Stimulated activated CD8-positive, alpha-beta memory T cell treated with anti-CD3 and anti-CD28 coated beads, Interleukin-4, amount 100 ng/mL, for 4 hours (primary cell): ENCODE results near the gene SGIP1.

ENCODE experiments used
- DNase-seq, 2 donors: peaks; one replicate each; pipeline ENCODE4 v3.0.0-alpha.2; 2020; ENCODE audit warnings: low read depth in 2 of 2, low spot score in 1 of 2

SGIP1 gene

DNA sequence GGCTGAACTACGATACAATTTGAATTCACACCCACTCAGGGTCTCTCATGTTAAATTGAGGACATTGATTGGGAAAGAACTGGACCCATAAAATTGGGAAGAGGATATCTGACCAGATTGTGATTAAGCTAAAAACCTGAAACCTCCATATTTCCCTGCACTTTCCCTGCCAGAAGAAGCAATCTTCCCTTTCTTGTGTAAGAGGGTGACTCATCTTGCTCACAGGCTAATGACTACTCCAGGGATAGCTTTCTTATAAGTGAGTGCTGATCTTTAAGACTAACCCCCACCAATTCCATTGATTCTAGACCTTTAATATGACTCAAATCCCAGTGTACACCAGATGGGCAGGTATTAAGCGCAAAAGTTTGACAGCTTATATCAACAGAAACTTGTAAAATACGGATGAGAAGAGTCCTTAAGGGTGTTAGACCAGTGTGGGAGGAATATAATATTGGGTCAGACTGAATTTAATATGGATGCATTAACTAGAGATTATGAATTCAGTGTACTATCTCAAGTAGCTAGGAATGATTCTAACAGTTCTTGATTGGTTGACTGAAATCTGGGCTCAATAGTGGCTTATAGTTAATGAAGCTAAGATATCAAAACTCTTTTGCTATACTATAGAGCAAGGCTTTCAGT, 12.1 kb upstream of the SGIP1 start:
- no peak for DNase-seq

DNA sequence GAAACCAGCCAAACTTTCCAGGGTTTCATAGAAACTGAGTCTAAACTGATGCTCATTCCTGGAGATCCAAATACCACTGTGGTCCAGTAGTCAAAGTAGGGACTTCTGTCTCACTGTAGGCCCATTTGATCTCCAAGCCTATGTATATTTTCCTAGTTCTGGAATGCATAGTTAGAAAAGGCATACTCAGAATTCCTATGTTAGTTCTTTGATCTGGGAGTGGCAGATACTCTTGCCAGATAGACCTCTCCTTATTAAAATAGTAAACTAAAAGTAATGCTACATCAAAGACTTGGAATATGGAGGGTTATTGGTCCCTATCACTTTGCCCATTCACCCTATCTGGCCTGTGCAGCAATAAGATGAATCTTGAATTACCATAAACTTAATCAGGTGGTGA, 10.4 kb upstream of the SGIP1 start:
- no peak for DNase-seq

- no peak for DNase-seq
Observed at GRCh38 chr1:66525086-66525485, 8.9 kb upstream of the SGIP1 start.

GRCh38 chr1:66526036-66526435, 7.9 kb upstream of the SGIP1 start:
- no peak for DNase-seq

DNA sequence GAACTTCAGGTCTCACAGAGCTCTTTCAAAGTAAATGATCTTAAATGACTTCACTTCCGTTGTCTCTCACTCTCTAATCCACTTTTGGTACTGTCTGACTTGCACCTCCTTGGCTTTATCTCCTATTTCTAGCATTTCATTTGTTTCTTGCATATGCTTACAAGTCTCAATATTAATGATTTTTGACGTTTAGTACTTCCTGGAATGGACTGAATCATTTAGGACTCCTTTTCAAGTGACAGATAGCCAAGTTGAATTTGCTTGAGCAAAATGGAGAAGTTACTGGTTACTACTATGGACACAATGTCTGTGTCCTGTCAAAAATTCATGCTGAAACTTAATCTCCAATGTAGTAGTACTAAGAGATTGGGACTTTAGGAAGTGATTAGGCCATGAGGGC, 7.0 kb upstream of the SGIP1 start:
- no peak for DNase-seq

DNA sequence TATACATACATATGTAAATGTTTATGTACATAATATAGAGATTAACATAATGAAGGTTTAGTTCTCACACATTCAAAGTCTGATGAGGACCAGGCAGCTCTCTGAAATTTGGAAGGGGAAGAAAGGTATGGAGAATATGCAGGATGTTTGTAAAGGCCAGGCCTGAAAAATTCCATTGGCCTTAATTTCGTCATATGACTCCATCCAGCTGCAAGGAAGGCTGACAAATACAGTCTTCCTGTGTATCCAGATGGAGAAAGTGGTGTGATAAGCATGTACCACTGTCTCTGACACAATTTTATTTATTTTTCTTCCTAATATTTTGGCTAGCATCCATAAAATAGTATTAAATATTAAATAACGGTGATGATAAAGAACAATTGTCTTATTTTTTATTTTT, 6.3 kb upstream of the SGIP1 start:
- no peak for DNase-seq

GRCh38 chr1:66528580-66528979, 5.4 kb upstream of the SGIP1 start:
- no peak for DNase-seq

DNA sequence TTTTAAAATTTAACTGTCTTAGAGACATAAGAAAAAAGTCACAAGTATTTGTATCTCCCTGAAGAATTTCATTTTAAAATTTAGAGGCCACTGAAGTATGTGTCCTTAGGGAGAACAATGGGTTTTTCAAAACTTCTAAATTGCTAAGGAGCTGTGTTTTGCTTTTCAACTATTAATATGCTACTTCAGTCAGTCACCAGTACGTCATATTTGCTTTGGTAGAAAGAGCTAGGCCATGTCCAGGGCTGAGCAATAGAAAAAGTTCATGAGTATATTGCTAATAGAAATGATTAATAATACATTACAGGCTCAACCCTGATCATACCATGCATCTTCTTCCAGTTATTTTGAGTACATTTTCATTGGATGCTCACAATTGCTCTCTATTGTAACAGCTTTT, 1.7 kb upstream of the SGIP1 start:
- DNase-seq, result no peak

- no peak for DNase-seq
Observed at GRCh38 chr1:66532798-66533783, 862 bp upstream of the SGIP1 start.

DNA sequence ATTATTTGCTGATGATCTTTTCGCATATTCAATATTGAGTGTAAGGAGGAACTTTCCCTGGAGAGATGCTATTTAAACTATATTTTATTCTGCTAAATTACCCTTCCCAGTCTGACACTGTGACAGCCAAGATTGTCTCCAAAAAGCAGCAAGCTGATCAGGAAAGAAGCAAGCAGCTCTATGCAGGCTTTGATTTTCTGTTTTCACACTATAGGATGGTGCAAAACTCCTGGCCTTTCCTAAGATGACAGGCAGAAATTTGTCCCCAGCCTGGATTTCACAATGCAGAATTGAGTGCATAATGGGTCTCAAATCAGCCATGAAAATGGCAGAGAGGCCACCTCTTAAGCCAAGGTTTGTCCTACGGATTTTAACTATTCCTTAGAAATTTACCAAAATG, 1.1 kb downstream of the SGIP1 start:
- DNase-seq, result no peak

DNA sequence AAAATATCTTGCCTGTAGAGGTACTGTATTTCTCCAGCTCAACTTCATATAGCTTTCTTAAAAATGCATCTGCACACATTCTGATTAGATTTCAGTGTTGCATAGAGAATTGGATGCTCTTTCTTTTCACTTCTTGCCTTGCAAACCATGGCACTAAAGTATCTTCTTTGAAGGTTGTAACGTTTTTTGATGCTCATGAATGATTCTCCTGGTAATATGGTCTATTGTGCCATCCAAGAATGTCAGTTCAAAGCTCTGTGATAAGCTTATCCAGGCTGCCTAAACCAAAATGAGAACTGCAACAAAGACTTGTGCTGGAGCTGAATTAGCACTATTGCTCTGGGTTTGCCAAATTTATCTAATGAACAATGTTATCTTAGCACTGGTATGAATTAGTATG, 1.9 kb downstream of the SGIP1 start:
- DNase-seq, result no peak

- DNase-seq, result no peak
Observed at GRCh38 chr1:66537718-66538117, 3.8 kb downstream of the SGIP1 start.

DNA sequence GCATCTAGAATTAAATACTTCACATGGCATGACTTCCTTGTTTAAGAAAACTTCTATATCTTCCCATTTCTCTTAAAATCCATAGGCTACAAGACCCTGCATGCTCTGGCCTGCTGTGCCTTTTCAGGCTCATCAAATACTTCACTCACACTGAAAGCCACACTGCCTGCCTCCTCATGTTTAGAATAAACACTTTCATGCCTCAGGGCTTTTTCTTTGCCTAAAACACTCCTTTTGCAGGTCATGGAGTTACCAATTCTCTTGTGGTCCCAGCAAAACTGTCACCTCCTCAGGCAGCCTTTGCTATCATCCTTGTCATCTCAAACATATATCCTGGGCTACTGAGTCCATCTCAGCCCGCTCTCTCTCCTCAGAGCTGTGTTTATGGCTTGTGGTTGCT, 5.5 kb downstream of the SGIP1 start:
- DNase-seq, result no peak

DNA sequence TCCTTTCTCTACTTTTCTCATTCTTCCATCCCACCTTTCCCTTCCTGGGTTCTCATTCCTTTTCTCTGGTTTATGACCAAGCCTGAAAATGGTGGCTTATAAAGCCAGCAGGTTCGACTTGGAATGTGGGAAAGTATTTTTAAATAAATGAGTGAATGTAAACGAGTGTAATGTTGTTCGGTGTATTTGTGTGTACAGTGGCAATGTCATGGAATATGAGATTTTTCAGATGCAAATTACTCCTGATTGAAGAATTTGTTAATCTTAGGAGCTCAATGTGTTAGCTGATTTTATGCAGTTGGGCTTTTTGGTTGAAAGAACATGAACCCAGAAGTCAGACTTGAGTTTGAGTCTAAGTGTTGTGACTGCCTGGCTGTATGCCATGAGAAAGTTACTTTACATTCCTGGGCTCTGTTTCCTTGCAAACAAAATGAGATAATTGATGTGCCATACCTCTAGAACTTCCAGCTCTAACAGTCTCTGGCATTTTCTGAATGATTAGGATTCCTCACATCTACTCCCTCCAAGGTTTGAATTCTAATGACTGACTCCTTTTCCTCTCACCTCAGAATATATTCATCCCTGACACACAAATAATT, 6.6 kb downstream of the SGIP1 start:
- no peak for DNase-seq

DNA sequence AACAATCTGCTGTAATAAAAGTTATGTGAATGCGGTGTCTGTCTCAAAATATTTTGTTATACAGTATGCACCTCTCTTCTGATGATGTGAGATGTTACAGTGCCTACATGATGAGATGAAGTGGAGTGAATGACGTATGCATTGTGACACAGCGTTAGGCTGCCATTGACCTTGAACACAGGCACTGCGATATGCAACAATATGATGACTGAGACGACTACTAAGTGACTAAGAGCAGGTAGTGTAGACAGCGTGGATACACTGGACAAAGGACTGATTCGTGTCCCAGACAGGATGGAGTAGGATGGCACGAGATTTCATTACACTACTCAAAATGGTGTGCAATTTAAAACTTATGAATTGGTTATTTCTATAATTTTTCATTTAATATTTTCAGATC, 8.4 kb downstream of the SGIP1 start:
- no peak for DNase-seq

GRCh38 chr1:66542811-66543767, 9.1 kb downstream of the SGIP1 start:
- no peak for DNase-seq

- no peak for DNase-seq
Observed at GRCh38 chr1:66546047-66546810, 12.3 kb downstream of the SGIP1 start.

GRCh38 chr1:66549017-66549416, 15.1 kb downstream of the SGIP1 start:
- DNase-seq, result no peak

DNA sequence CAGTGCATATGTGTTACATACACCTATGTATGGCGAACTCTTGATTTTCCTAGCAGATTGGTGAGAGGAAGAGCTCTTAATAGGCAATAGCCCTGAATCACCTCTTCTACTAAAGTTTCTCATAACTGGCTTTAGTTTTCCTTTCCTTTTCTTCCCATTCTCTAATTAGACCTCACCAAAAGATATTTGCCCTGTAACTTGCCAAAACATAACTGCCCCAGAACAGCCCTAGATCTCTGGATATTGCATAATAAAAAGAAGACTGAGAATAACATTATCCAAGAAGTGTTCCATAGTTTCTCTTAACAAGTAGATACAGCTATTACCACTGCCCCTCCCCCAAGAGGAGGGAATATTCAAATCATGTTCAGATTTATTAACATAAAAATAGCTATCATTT, 16.3 kb downstream of the SGIP1 start:
- DNase-seq, result no peak

GRCh38 chr1:66552287-66552686, 18.3 kb downstream of the SGIP1 start:
- DNase-seq, result no peak
